HCT116 (cell line): Measurements from ENCODE around the gene NPM3. TPM values are rescaled to one million over a fixed set of nuclear protein-coding genes. Genes with fewer than 3 reads are reported as not detected.

Experiments
- ATAC-seq: fragments of 200-7000 bp; cut with Tn5 transposase; 2 replicates; pipeline ENCODE4 v1.9.1; 2020; ENCODE audit warnings: mild to moderate bottlenecking, moderate library complexity
- BruUV-seq: library from RNA; stranded (reverse); fragments of 400-500 nt; replicated peaks from 2 replicates; lab custom pipeline; 2021; lab: Mats Ljungman, UMichigan
- CTCF ChIA-PET: fragments of 300-600 bp; sonication (Branson Sonifier 250); formaldehyde crosslinking; loops from one replicate; lab custom pipeline; 2021; ENCODE audit warnings: antibody characterized with exemption; lab: Charles Lee
- POLR2A ChIA-PET: fragments of 300-600, 350-600 bp; sonication (Branson Sonifier 250); formaldehyde crosslinking; loops from one replicate; lab custom pipeline; 2021; ENCODE audit warnings: antibody characterized with exemption; lab: Charles Lee
- RAD21 ChIA-PET, 2 experiments: fragments of 300-600 bp; sonication (Branson Sonifier 250); formaldehyde crosslinking; loops; one replicate each; lab custom pipeline; 2023; ENCODE audit warnings: low total read pairs in 2 of 2; ENCODE audit not compliant: uncharacterized antibody in 2 of 2, unreplicated experiment in 2 of 2, low non-redundant PET in 1 of 2; lab: Charles Lee
- DNase-seq: peaks from one replicate; pipeline ENCODE4 v3.0.0-alpha.2; 2010; ENCODE audit warnings: low read depth, low spot score
- H2AFZ ChIP-seq: fragments of 200-600 bp; shearing (Covaris generic), sonication (generic); 2 replicates; pipeline ENCODE4 v1.6.1; 2017; ENCODE audit warnings: low read depth, mixed run types, mixed read lengths, antibody characterized with exemption, low read length; ENCODE audit not compliant: poor library complexity, severe bottlenecking
- H3K27ac ChIP-seq: 2 replicates; pipeline ENCODE4 v1.5.1; 2012; ENCODE audit warnings: low read depth, low read length
- H3K27me3 ChIP-seq: fragments of 200-600 bp; sonication (generic); 2 replicates; pipeline ENCODE4 v1.6.1; 2016; ENCODE audit warnings: mixed run types, low read length, mixed read lengths; ENCODE audit not compliant: insufficient read depth
- H3K36me3 ChIP-seq, 2 experiments: fragments of 200-500 bp in 1 of 2; fragments of 200-600 bp in 1 of 2; sonication (Bioruptor generic) in 1 of 2; sonication (generic) in 1 of 2; 2 replicates each; pipeline versions ENCODE4 v1.5.1 to v1.6.1; 2014 to 2016; ENCODE audit warnings: low read length in 2 of 2, inconsistent platforms in 1 of 2, mixed read lengths in 1 of 2, mixed run types in 1 of 2; ENCODE audit not compliant: insufficient read depth in 2 of 2, control insufficient read depth in 1 of 2
- H3K4me1 ChIP-seq, 2 experiments: fragments of 200-600 bp in 1 of 2; sonication (generic) in 1 of 2; 2 replicates each; pipeline versions ENCODE4 v1.5.1 to v1.6.1; 2012 to 2017; ENCODE audit warnings: low read length in 2 of 2, inconsistent platforms in 1 of 2, mild to moderate bottlenecking in 1 of 2, mixed read lengths in 1 of 2, mixed run types in 1 of 2, moderate library complexity in 1 of 2; ENCODE audit not compliant: insufficient read depth in 2 of 2, control insufficient read depth in 1 of 2
- H3K4me2 ChIP-seq: fragments of 200-600 bp; sonication (generic); 2 replicates; pipeline ENCODE4 v1.6.1; 2017; ENCODE audit warnings: mixed run types, low read length, mixed read lengths
- H3K4me3 ChIP-seq, 2 experiments: fragments of 200-600 bp in 1 of 2; sonication (generic) in 1 of 2; replicated peaks in 1 of 2; 2 replicates each; pipeline ENCODE4 v1.5.1; 2011 to 2016; ENCODE audit warnings: low read length in 2 of 2, control low read depth in 1 of 2, low read depth in 1 of 2, mild to moderate bottlenecking in 1 of 2, mixed read lengths in 1 of 2, mixed run types in 1 of 2
- H3K79me2 ChIP-seq: fragments of 200-600 bp; sonication (generic); 2 replicates; pipeline ENCODE4 v1.6.1; 2017; ENCODE audit warnings: mild to moderate bottlenecking, mixed run types, low read length, moderate library complexity, mixed read lengths; ENCODE audit not compliant: insufficient read depth
- H3K9ac ChIP-seq: fragments of 200-600 bp; sonication (generic); 2 replicates; pipeline ENCODE4 v1.6.1; 2016; ENCODE audit warnings: low read length, mixed read lengths
- H3K9me2 ChIP-seq: fragments of 200-600 bp; sonication (generic), shearing (Covaris generic); 2 replicates; pipeline ENCODE4 v1.6.1; 2017; ENCODE audit warnings: mixed run types, mild to moderate bottlenecking, moderate library complexity; ENCODE audit not compliant: insufficient read depth
- H3K9me3 ChIP-seq, 2 experiments: fragments of 200-500 bp in 1 of 2; fragments of 200-600 bp in 1 of 2; sonication (Bioruptor generic) in 1 of 2; sonication (generic) in 1 of 2; 2 replicates each; pipeline ENCODE4 v1.6.1; 2014 to 2017; ENCODE audit warnings: low read length in 2 of 2, mixed read lengths in 2 of 2, inconsistent platforms in 1 of 2, low read depth in 1 of 2, mild to moderate bottlenecking in 1 of 2, mixed run types in 1 of 2, moderate library complexity in 1 of 2; ENCODE audit not compliant: control insufficient read depth in 1 of 2, insufficient read depth in 1 of 2
- H4K20me1 ChIP-seq: fragments of 200-600 bp; sonication (generic), shearing (Covaris generic); 2 replicates; pipeline ENCODE4 v1.6.1; 2017; ENCODE audit warnings: mixed run types, mild to moderate bottlenecking, moderate library complexity; ENCODE audit not compliant: insufficient read depth
- CEBPB ChIP-seq: IDR thresholded peaks from 2 replicates; pipeline ENCODE4 v1.6.1; 2012; ENCODE audit warnings: low read depth
- EGR1 ChIP-seq: IDR thresholded peaks from 2 replicates; pipeline ENCODE4 v1.6.1; 2012; ENCODE audit warnings: low read depth
- ELF1 ChIP-seq: IDR thresholded peaks from 2 replicates; pipeline ENCODE4 v1.6.1; 2012; ENCODE audit warnings: low read depth, borderline replicate concordance
- EZH2 ChIP-seq: fragments of 200-600 bp; sonication (generic); IDR thresholded peaks from 2 replicates; pipeline ENCODE4 v1.6.1; 2017; ENCODE audit warnings: antibody characterized with exemption, mixed run types
- EZH2phosphoT487 ChIP-seq: fragments of 200-600 bp; IDR thresholded peaks from 2 replicates; pipeline ENCODE4 v1.6.1; 2018; ENCODE audit warnings: antibody characterized with exemption, borderline replicate concordance
- FOSL1 ChIP-seq: IDR thresholded peaks from 2 replicates; pipeline ENCODE4 v1.6.1; 2012; ENCODE audit warnings: low read depth
- JUND ChIP-seq: IDR thresholded peaks from 2 replicates; pipeline ENCODE4 v1.6.1; 2012
- MAX ChIP-seq: IDR thresholded peaks from 2 replicates; pipeline ENCODE4 v1.6.1; 2012
- POLR2A ChIP-seq: IDR thresholded peaks from 2 replicates; pipeline ENCODE4 v1.7.0; 2011; ENCODE audit warnings: borderline replicate concordance; ENCODE audit not compliant: insufficient read depth, insufficient read length; ENCODE audit errors: extremely low read depth
- POLR2AphosphoS5 ChIP-seq: IDR thresholded peaks from 2 replicates; pipeline ENCODE4 v1.6.1; 2011; ENCODE audit warnings: mild to moderate bottlenecking, low read depth, low read length, moderate library complexity
- RAD21 ChIP-seq: IDR thresholded peaks from 2 replicates; pipeline ENCODE4 v1.6.1; 2012; ENCODE audit warnings: low read depth, mild to moderate bottlenecking
- SIN3A ChIP-seq: IDR thresholded peaks from 2 replicates; pipeline ENCODE4 v1.6.1; 2012; ENCODE audit warnings: low read depth
- SP1 ChIP-seq: IDR thresholded peaks from 2 replicates; pipeline ENCODE4 v1.6.1; 2012; ENCODE audit warnings: low read depth
- TCF7L2 ChIP-seq: IDR thresholded peaks from 2 replicates; pipeline ENCODE4 v1.7.0; 2011; ENCODE audit warnings: borderline replicate concordance, inconsistent platforms; ENCODE audit not compliant: insufficient read depth, insufficient read length; ENCODE audit errors: extremely low read depth
- ZFX ChIP-seq: fragments of 450-650 bp; IDR thresholded peaks from 2 replicates; pipeline ENCODE4 v1.6.1; 2017
- intact Hi-C: fragments of 100-400 bp; cut with micrococcal nuclease; formaldehyde crosslinking; loops from 2 replicates; pipeline ENCODE4 v1.10.0; 2022
- total RNA-seq: library from RNA; stranded (reverse); gene quantifications from one replicate; pipeline ENCODE4 v1.2.1, GENCODE V29; 2021; ENCODE audit not compliant: unreplicated experiment
- TF ChIP-seq, protein P1 (sequence below): IDR thresholded peaks from 2 replicates; pipeline ENCODE4 v1.6.1; 2012; ENCODE audit warnings: low read depth
- TF ChIP-seq, protein P2 (sequence below), 3 experiments: fragments of 200-600 bp in 1 of 3; sonication (generic) in 1 of 3; IDR thresholded peaks in 2 of 3; conservative IDR thresholded peaks in 1 of 3; 2 replicates each; pipeline ENCODE4 v1.5.1; 2012 to 2017; ENCODE audit warnings: low read depth in 2 of 3, low read length in 2 of 3, antibody characterized with exemption in 1 of 3, borderline replicate concordance in 1 of 3, control low read depth in 1 of 3, mild to moderate bottlenecking in 1 of 3, mixed read lengths in 1 of 3, mixed run types in 1 of 3, moderate library complexity in 1 of 3; ENCODE audit not compliant: insufficient read depth in 1 of 3

NPM3 gene
- total RNA-seq, 1 experiment from 2014 or later = 267 TPM

DNA sequence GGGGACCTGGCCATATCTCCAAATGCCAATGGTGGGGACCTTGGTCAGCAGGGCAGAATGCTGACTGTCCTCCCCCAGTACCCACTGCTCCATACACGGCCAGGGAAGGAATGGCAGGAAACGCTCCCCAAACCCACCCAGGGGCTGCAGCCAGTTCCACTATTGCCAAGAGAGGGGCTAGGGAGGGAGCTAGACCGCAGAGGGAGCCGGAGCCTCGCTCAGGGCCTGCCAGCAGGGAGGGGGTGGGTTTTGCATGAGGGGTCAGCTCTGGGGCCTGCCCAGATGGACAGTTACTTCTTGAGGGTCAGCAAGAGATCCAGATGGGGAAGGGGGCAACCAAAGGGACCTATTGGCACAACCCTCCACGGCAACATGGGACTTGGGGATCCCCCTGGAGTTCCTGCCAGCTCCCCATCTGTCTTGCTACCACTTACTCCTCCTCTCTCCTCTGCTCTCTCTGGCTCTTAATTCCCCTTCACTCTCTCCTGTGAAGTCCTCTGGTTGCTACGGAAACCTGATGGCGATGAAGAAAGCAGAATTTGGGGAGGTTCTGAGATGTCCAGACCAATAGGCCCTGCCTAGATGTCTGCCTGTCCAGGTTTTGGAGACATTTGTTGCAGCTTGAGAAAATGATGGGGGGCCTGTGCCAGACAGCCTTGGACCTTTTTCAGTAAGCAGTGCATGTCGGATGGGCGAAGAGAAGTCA lies 20.0 kb downstream of the NPM3 start:
- no peak for DNase-seq
- no peak for ATAC-seq
- Histone ChIP-seq H3K27me3 (peaks cover 11% of the 10 kb centered on the region; the same call in 1 of the 2 replicates), H3K79me2 (no peaks in the 10 kb centered on the region), H3K36me3 (no peaks in the 10 kb centered on the region), H3K27ac (no peak overlapping the region), H4K20me1 (no peaks in the 10 kb centered on the region), H3K4me3 (no peak overlapping the region), H3K9me3 (no peaks in the 10 kb centered on the region), H2AFZ (no peak overlapping the region), H3K4me2 (no peak overlapping the region), H3K4me1 (no peaks in the 10 kb centered on the region; a peak in 1 of 4 replicates), H3K9me2 (no peaks in the 10 kb centered on the region), H3K9ac (no peak overlapping the region)
- RAD21 ChIA-PET = no interaction called here
- CTCF ChIA-PET = interaction anchor here (1.2 to 1.6 kb wide), 2 partner anchors 18 to 161 kb away, joined by 3 to 4 read pairs; no protein-coding TSS in a partner anchor
- intact Hi-C loops = no loop called here
- no TSS peak for BruUV-seq
- TF ChIP-seq FOSL1 (no peak), JUND (no peak), MAX (no peak), TCF7L2 (no peak), RAD21 (no peak), POLR2A (no peak), SIN3A (no peak), ELF1 (no peak), ZFX (no peak), CEBPB (no peak), SP1 (no peak)
- POLR2A ChIA-PET = no interaction called here

GRCh38 chr10:101762736-101763135 lies 20.5 kb downstream of the NPM3 start:
- RAD21 ChIA-PET = no interaction called here
- H3K79me2 ChIP-seq = no peaks in the 10 kb centered on the region
- H2AFZ ChIP-seq = no peak overlapping the region
- H3K9me3 ChIP-seq = no peaks in the 10 kb centered on the region
- intact Hi-C loops = no loop called here
- no peak overlapping the region for H3K4me3 ChIP-seq
- no peaks in the 10 kb centered on the region for H3K9me2 ChIP-seq
- H3K27ac ChIP-seq = no peak overlapping the region
- H3K4me2 ChIP-seq = no peak overlapping the region
- H3K4me1 ChIP-seq = no peaks in the 10 kb centered on the region; a peak in 1 of 4 replicates
- peaks cover 11% of the 10 kb centered on the region; the same call in 1 of the 2 replicates for H3K27me3 ChIP-seq
- H3K9ac ChIP-seq = no peak overlapping the region
- no peaks in the 10 kb centered on the region for H4K20me1 ChIP-seq
- POLR2A ChIA-PET = no interaction called here
- no peaks in the 10 kb centered on the region for H3K36me3 ChIP-seq
- DNase-seq = no peak
- TF ChIP-seq EZH2phosphoT487 = no peak
- TF ChIP-seq, protein P1, sequence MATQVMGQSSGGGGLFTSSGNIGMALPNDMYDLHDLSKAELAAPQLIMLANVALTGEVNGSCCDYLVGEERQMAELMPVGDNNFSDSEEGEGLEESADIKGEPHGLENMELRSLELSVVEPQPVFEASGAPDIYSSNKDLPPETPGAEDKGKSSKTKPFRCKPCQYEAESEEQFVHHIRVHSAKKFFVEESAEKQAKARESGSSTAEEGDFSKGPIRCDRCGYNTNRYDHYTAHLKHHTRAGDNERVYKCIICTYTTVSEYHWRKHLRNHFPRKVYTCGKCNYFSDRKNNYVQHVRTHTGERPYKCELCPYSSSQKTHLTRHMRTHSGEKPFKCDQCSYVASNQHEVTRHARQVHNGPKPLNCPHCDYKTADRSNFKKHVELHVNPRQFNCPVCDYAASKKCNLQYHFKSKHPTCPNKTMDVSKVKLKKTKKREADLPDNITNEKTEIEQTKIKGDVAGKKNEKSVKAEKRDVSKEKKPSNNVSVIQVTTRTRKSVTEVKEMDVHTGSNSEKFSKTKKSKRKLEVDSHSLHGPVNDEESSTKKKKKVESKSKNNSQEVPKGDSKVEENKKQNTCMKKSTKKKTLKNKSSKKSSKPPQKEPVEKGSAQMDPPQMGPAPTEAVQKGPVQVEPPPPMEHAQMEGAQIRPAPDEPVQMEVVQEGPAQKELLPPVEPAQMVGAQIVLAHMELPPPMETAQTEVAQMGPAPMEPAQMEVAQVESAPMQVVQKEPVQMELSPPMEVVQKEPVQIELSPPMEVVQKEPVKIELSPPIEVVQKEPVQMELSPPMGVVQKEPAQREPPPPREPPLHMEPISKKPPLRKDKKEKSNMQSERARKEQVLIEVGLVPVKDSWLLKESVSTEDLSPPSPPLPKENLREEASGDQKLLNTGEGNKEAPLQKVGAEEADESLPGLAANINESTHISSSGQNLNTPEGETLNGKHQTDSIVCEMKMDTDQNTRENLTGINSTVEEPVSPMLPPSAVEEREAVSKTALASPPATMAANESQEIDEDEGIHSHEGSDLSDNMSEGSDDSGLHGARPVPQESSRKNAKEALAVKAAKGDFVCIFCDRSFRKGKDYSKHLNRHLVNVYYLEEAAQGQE = no peak
- TF ChIP-seq POLR2AphosphoS5 = no peak
- no peak for TF ChIP-seq EGR1
- TF ChIP-seq ELF1 = no peak
- TF ChIP-seq, protein P2, sequence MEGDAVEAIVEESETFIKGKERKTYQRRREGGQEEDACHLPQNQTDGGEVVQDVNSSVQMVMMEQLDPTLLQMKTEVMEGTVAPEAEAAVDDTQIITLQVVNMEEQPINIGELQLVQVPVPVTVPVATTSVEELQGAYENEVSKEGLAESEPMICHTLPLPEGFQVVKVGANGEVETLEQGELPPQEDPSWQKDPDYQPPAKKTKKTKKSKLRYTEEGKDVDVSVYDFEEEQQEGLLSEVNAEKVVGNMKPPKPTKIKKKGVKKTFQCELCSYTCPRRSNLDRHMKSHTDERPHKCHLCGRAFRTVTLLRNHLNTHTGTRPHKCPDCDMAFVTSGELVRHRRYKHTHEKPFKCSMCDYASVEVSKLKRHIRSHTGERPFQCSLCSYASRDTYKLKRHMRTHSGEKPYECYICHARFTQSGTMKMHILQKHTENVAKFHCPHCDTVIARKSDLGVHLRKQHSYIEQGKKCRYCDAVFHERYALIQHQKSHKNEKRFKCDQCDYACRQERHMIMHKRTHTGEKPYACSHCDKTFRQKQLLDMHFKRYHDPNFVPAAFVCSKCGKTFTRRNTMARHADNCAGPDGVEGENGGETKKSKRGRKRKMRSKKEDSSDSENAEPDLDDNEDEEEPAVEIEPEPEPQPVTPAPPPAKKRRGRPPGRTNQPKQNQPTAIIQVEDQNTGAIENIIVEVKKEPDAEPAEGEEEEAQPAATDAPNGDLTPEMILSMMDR (IDR thresholded peaks at IDR 0.05 in 2 of 3, conservative IDR thresholded peaks at IDR 0.05 in 1 of 3; ENCODE audit: borderline replicate concordance in 1 of 3, insufficient read depth in 1 of 3, low read depth in 2 of 3, low read length in 2 of 3) = no peak
- TF ChIP-seq JUND = no peak
- TF ChIP-seq EZH2 = no peak
- BruUV-seq = no TSS peak
- CTCF ChIA-PET = interaction anchor here (1.2 to 1.6 kb wide), 2 partner anchors 19 to 160 kb away, joined by 3 to 4 read pairs; no protein-coding TSS in a partner anchor
- ATAC-seq = no peak
